H1 (cell line): ENCODE results near the gene MYH10. TPM values are rescaled to one million over a fixed set of nuclear protein-coding genes. Genes with fewer than 3 reads are reported as not detected.

Experiments used
- EZH2 ChIP-seq: fragments of 200-600 bp; sonication (generic); IDR thresholded peaks from 2 replicates; pipeline ENCODE4 v1.7.1; 2012; ENCODE audit warnings: low read depth, mild to moderate bottlenecking, moderate library complexity, low read length, inconsistent platforms; ENCODE audit not compliant: severe bottlenecking
- FOSL1 ChIP-seq: IDR thresholded peaks from 2 replicates; pipeline ENCODE4 v1.6.1; 2011; ENCODE audit warnings: mild to moderate bottlenecking, low read depth, low read length, moderate library complexity; ENCODE audit not compliant: insufficient read depth
- KDM4A ChIP-seq: IDR thresholded peaks from one replicate; pipeline ENCODE4 v1.7.1; 2012; ENCODE audit warnings: low read depth, mild to moderate bottlenecking, moderate library complexity, low read length, inconsistent platforms; ENCODE audit not compliant: severe bottlenecking
- RAD21 ChIP-seq, 2 experiments: IDR thresholded peaks in 1 of 2; conservative IDR thresholded peaks in 1 of 2; 2 replicates each; pipeline ENCODE4 v1.6.1; 2011; ENCODE audit warnings: low read depth in 2 of 2, low read length in 2 of 2, improper control_type of control experiment in 1 of 2, inconsistent platforms in 1 of 2, mild to moderate bottlenecking in 1 of 2, moderate library complexity in 1 of 2
- polyA plus RNA-seq, 7 experiments: library from polyadenylated mRNA; depleted of rRNA in 3 of 7; stranded (reverse) in 5 of 7; unstranded in 2 of 7; fragments of >200 nt in 5 of 7; fragments of 200-250 nt in 2 of 7; gene quantifications; 1 replicate in 5 of 7; 2 replicates in 1 of 7; 4 replicates in 1 of 7; pipeline versions ENCODE4 v1.2.1 to v1.2.3, GENCODE V29; 2011 to 2013; ENCODE audit warnings: missing spikeins in 2 of 7, mixed read lengths in 2 of 7
- total RNA-seq: library from RNA; stranded (reverse); fragmentation: NEBNext Ultra II Directional; extraction: Animal tissue kit (Norgen Biotek cat#: 25700); gene quantifications from 2 replicates; pipeline ENCODE4 v1.2.1, GENCODE V29; 2021
- TF ChIP-seq, protein P1 (sequence below): fragments of 300-600 bp; sonication (generic); IDR thresholded peaks from 2 replicates; pipeline ENCODE4 v1.7.1; 2012; ENCODE audit warnings: low read length, moderate library complexity, mild to moderate bottlenecking, inconsistent platforms; ENCODE audit not compliant: insufficient replicate concordance

MYH10 gene
- total and polyA plus RNA-seq, 2 of the 8 experiments (the other 6 are each of a cell fraction or from before 2014, with no cell fraction given), result 64.1 to 289 TPM

DNA sequence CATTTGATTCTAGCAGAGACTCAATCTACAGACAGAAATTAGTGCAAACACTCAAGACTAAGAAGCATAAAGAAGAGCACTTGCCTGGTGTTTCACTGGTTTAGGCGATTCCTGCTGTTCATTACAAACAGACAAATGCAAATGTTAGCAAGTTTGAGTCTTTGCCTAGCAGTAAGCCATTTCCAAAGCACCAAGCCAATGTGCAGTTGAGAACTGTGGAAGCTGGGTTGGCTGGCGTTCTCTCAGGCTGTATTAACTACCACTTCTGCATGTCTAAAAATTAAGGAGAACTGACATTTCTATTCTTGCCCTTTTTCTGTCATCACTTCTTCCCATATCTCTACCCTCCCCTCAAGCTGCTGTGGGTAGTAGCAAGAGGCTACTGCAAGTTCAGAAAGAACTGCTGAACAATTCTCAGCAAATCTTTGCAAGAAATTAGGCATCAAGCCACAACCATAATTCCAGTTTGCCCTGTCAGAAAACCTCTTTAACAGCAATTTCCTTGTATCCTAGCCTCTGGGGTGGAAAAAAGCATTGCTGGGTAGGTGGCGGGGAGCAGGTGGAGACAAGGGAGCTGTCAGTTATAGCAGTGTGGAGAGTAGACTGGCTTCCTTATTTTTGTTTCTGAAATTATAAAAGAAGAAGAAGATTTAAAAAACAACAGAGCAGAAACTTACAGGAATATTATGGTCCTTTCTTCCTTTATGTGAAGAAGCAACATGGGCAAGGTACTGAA is 53.8 kb downstream of the MYH10 start (continued):
- no peak for TF ChIP-seq RAD21 (IDR thresholded peaks at IDR 0.05 in 1 of 2, conservative IDR thresholded peaks at IDR 0.05 in 1 of 2; ENCODE audit: low read depth in 2 of 2, low read length in 2 of 2)
- TF ChIP-seq EZH2, result no peak
- TF ChIP-seq, protein P1, sequence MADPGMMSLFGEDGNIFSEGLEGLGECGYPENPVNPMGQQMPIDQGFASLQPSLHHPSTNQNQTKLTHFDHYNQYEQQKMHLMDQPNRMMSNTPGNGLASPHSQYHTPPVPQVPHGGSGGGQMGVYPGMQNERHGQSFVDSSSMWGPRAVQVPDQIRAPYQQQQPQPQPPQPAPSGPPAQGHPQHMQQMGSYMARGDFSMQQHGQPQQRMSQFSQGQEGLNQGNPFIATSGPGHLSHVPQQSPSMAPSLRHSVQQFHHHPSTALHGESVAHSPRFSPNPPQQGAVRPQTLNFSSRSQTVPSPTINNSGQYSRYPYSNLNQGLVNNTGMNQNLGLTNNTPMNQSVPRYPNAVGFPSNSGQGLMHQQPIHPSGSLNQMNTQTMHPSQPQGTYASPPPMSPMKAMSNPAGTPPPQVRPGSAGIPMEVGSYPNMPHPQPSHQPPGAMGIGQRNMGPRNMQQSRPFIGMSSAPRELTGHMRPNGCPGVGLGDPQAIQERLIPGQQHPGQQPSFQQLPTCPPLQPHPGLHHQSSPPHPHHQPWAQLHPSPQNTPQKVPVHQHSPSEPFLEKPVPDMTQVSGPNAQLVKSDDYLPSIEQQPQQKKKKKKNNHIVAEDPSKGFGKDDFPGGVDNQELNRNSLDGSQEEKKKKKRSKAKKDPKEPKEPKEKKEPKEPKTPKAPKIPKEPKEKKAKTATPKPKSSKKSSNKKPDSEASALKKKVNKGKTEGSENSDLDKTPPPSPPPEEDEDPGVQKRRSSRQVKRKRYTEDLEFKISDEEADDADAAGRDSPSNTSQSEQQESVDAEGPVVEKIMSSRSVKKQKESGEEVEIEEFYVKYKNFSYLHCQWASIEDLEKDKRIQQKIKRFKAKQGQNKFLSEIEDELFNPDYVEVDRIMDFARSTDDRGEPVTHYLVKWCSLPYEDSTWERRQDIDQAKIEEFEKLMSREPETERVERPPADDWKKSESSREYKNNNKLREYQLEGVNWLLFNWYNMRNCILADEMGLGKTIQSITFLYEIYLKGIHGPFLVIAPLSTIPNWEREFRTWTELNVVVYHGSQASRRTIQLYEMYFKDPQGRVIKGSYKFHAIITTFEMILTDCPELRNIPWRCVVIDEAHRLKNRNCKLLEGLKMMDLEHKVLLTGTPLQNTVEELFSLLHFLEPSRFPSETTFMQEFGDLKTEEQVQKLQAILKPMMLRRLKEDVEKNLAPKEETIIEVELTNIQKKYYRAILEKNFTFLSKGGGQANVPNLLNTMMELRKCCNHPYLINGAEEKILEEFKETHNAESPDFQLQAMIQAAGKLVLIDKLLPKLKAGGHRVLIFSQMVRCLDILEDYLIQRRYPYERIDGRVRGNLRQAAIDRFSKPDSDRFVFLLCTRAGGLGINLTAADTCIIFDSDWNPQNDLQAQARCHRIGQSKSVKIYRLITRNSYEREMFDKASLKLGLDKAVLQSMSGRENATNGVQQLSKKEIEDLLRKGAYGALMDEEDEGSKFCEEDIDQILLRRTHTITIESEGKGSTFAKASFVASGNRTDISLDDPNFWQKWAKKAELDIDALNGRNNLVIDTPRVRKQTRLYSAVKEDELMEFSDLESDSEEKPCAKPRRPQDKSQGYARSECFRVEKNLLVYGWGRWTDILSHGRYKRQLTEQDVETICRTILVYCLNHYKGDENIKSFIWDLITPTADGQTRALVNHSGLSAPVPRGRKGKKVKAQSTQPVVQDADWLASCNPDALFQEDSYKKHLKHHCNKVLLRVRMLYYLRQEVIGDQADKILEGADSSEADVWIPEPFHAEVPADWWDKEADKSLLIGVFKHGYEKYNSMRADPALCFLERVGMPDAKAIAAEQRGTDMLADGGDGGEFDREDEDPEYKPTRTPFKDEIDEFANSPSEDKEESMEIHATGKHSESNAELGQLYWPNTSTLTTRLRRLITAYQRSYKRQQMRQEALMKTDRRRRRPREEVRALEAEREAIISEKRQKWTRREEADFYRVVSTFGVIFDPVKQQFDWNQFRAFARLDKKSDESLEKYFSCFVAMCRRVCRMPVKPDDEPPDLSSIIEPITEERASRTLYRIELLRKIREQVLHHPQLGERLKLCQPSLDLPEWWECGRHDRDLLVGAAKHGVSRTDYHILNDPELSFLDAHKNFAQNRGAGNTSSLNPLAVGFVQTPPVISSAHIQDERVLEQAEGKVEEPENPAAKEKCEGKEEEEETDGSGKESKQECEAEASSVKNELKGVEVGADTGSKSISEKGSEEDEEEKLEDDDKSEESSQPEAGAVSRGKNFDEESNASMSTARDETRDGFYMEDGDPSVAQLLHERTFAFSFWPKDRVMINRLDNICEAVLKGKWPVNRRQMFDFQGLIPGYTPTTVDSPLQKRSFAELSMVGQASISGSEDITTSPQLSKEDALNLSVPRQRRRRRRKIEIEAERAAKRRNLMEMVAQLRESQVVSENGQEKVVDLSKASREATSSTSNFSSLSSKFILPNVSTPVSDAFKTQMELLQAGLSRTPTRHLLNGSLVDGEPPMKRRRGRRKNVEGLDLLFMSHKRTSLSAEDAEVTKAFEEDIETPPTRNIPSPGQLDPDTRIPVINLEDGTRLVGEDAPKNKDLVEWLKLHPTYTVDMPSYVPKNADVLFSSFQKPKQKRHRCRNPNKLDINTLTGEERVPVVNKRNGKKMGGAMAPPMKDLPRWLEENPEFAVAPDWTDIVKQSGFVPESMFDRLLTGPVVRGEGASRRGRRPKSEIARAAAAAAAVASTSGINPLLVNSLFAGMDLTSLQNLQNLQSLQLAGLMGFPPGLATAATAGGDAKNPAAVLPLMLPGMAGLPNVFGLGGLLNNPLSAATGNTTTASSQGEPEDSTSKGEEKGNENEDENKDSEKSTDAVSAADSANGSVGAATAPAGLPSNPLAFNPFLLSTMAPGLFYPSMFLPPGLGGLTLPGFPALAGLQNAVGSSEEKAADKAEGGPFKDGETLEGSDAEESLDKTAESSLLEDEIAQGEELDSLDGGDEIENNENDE, result no peak
- no peak for TF ChIP-seq KDM4A
- TF ChIP-seq FOSL1, result no peak
